ENCODE results near the gene PER2. TPM values are rescaled to one million over a fixed set of nuclear protein-coding genes. Genes with fewer than 3 reads are reported as not detected.
"Not testable (repeated sequence)": the region's sequence is repeated elsewhere in the genome, so short reads cannot be mapped to it uniquely, and the experiment has no call there.

Gene PER2
- total and polyA plus RNA-seq, 2 donors from 2014 or later = 1.8 to 28.4 TPM

GRCh38 chr2:238336793-238337444 is 48.5 kb upstream of the PER2 start:
- Histone ChIP-seq H3K36me3 (ENCODE audit: control insufficient read depth in 2 of 3, insufficient read depth in 3 of 3, low read length in 3 of 3) (peaks cover 0 to 10% (median 5%) of the 10 kb centered on the region in 3 donors), H3K27ac (ENCODE audit: low read depth in 2 of 2, low read length in 2 of 2) (no peak overlapping the region), H3K9ac (ENCODE audit: low read length in 3 of 3) (no peak overlapping the region), H3K27me3 (ENCODE audit: control insufficient read depth, insufficient read depth, low read length) (no peaks in the 10 kb centered on the region), H3K4me1 (ENCODE audit: control insufficient read depth in 2 of 3, insufficient read depth in 2 of 3, low read depth in 1 of 3, low read length in 3 of 3) (no peaks in the 10 kb centered on the region), H3K9me3 (ENCODE audit: control insufficient read depth in 2 of 3, insufficient read depth in 1 of 3, low read length in 3 of 3) (no peaks in the 10 kb centered on the region), H3K4me3 (ENCODE audit: low read length in 3 of 3) (no peak overlapping the region)
- FAIRE-seq (no peak), DNase-seq (no peak)
- TF ChIP-seq, protein P1, sequence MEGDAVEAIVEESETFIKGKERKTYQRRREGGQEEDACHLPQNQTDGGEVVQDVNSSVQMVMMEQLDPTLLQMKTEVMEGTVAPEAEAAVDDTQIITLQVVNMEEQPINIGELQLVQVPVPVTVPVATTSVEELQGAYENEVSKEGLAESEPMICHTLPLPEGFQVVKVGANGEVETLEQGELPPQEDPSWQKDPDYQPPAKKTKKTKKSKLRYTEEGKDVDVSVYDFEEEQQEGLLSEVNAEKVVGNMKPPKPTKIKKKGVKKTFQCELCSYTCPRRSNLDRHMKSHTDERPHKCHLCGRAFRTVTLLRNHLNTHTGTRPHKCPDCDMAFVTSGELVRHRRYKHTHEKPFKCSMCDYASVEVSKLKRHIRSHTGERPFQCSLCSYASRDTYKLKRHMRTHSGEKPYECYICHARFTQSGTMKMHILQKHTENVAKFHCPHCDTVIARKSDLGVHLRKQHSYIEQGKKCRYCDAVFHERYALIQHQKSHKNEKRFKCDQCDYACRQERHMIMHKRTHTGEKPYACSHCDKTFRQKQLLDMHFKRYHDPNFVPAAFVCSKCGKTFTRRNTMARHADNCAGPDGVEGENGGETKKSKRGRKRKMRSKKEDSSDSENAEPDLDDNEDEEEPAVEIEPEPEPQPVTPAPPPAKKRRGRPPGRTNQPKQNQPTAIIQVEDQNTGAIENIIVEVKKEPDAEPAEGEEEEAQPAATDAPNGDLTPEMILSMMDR (IDR thresholded peaks at IDR 0.05; ENCODE audit: borderline replicate concordance, extremely low read depth, insufficient read depth) = no peak
- intact Hi-C loops (cut with DNase I) = no loop called here

GRCh38 chr2:238336151-238336550 is 47.7 kb upstream of the PER2 start:
- intact Hi-C loops (cut with DNase I) = no loop called here
- no peak for FAIRE-seq
- TF ChIP-seq, protein P1 (IDR thresholded peaks at IDR 0.05; ENCODE audit: borderline replicate concordance, extremely low read depth, insufficient read depth) = no peak
- Histone ChIP-seq H3K9me3 (ENCODE audit: control insufficient read depth in 2 of 3, insufficient read depth in 1 of 3, low read length in 3 of 3) (no peaks in the 10 kb centered on the region), H3K27ac (ENCODE audit: low read depth in 2 of 2, low read length in 2 of 2) (no peak overlapping the region), H3K36me3 (ENCODE audit: control insufficient read depth in 2 of 3, insufficient read depth in 3 of 3, low read length in 3 of 3) (peaks cover 0 to 10% (median 5%) of the 10 kb centered on the region in 3 donors), H3K9ac (ENCODE audit: low read length in 3 of 3) (no peak overlapping the region), H3K27me3 (ENCODE audit: control insufficient read depth, insufficient read depth, low read length) (no peaks in the 10 kb centered on the region), H3K4me1 (ENCODE audit: control insufficient read depth in 2 of 3, insufficient read depth in 2 of 3, low read depth in 1 of 3, low read length in 3 of 3) (no peaks in the 10 kb centered on the region), H3K4me3 (ENCODE audit: low read length in 3 of 3) (no peak overlapping the region)
- no peak for DNase-seq

GRCh38 chr2:238335591-238335990 is 47.2 kb upstream of the PER2 start:
- H3K9me3 ChIP-seq (ENCODE audit: control insufficient read depth in 2 of 3, insufficient read depth in 1 of 3, low read length in 3 of 3); H3K27ac ChIP-seq (ENCODE audit: low read depth in 2 of 2, low read length in 2 of 2); intact Hi-C loops (cut with DNase I); H3K9ac ChIP-seq (ENCODE audit: low read length in 3 of 3); DNase-seq; H3K27me3 ChIP-seq (ENCODE audit: control insufficient read depth, insufficient read depth, low read length); H3K4me3 ChIP-seq (ENCODE audit: low read length in 3 of 3); FAIRE-seq; H3K36me3 ChIP-seq (ENCODE audit: control insufficient read depth in 2 of 3, insufficient read depth in 3 of 3, low read length in 3 of 3); H3K4me1 ChIP-seq (ENCODE audit: control insufficient read depth in 2 of 3, insufficient read depth in 2 of 3, low read depth in 1 of 3, low read length in 3 of 3): not testable (repeated sequence)

DNA sequence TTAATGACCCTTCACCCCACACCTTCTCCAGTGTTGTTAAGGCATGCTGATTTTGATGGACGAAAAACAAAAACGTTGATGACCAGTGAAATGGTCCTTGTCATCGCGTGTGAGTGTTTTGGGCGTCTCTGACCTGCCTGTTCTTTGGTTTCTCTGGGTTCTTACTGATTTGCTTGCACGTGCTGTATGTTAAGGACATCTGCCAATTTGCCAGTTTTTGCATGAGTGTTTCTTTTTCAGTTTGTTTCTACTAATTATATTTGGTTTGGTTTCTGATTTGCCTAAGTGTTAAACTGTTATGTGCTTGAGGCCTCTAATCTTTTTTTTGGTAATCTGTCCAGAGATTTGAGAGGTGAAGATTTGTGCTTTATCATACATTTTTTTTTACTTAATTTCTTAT is 46.5 kb upstream of the PER2 start:
- DNase-seq = no peak

More for the DNA sequence above, 46.5 kb upstream of the PER2 start:
- Histone ChIP-seq H3K4me1 (ENCODE audit: control insufficient read depth in 2 of 3, insufficient read depth in 2 of 3, low read depth in 1 of 3, low read length in 3 of 3) (no peaks in the 10 kb centered on the region), H3K9ac (ENCODE audit: low read length in 3 of 3) (no peak overlapping the region), H3K27me3 (ENCODE audit: control insufficient read depth, insufficient read depth, low read length) (no peaks in the 10 kb centered on the region), H3K36me3 (ENCODE audit: control insufficient read depth in 2 of 3, insufficient read depth in 3 of 3, low read length in 3 of 3) (peaks cover 0 to 11% (median 7%) of the 10 kb centered on the region in 3 donors), H3K4me3 (ENCODE audit: low read length in 3 of 3) (no peak overlapping the region), H3K27ac (ENCODE audit: low read depth in 2 of 2, low read length in 2 of 2) (no peak overlapping the region), H3K9me3 (ENCODE audit: control insufficient read depth in 2 of 3, insufficient read depth in 1 of 3, low read length in 3 of 3) (no peaks in the 10 kb centered on the region)
- intact Hi-C loops (cut with DNase I) = no loop called here
- no peak for FAIRE-seq
- TF ChIP-seq, protein P1 (IDR thresholded peaks at IDR 0.05; ENCODE audit: borderline replicate concordance, extremely low read depth, insufficient read depth) = no peak
